PC-9 (cell line): Measurements from ENCODE around the gene PALM. TPM values are rescaled to one million over a fixed set of nuclear protein-coding genes. Genes with fewer than 3 reads are reported as not detected.

Experiments used
- BruUV-seq: library from RNA; stranded (reverse); fragments of 400-500 nt; replicated peaks from 2 replicates; lab custom pipeline; 2021; lab: Mats Ljungman, UMichigan
- CTCF ChIA-PET: fragments of 300-600 bp; sonication (Branson Sonifier 250); formaldehyde crosslinking; loops from one replicate; lab custom pipeline; 2022; ENCODE audit warnings: antibody characterized with exemption; lab: Charles Lee
- POLR2A ChIA-PET: fragments of 300-600 bp; sonication (Branson Sonifier 250); formaldehyde crosslinking; loops from one replicate; lab custom pipeline; 2022; ENCODE audit warnings: antibody characterized with exemption; ENCODE audit not compliant: unreplicated experiment; lab: Charles Lee
- DNase-seq, 2 experiments: peaks; one replicate each; pipeline versions ENCODE4 v3.0.0 to v3.0.0-alpha.2; 2015 to 2022; ENCODE audit warnings: mixed read lengths in 1 of 2
- H2AFZ ChIP-seq: fragments of 200-600 bp; sonication (generic); 2 replicates; pipeline ENCODE4 v1.8.1; 2017; ENCODE audit warnings: antibody characterized with exemption
- H3F3A ChIP-seq: fragments of 200-600 bp; sonication (generic); 2 replicates; pipeline ENCODE4 v1.8.1; 2017; ENCODE audit warnings: antibody characterized with exemption, mild to moderate bottlenecking, low read depth; ENCODE audit not compliant: insufficient read depth
- H3K27ac ChIP-seq: fragments of 200-600 bp; sonication (generic); 2 replicates; pipeline ENCODE4 v1.6.1; 2016; ENCODE audit warnings: mixed run types
- H3K27me3 ChIP-seq: fragments of 200-600 bp; sonication (generic); 2 replicates; pipeline ENCODE4 v1.6.1; 2016; ENCODE audit warnings: low read depth, mixed run types; ENCODE audit not compliant: insufficient read depth
- H3K36me3 ChIP-seq: fragments of 200-600 bp; sonication (generic); 2 replicates; pipeline ENCODE4 v1.6.1; 2016; ENCODE audit warnings: low read depth, mixed run types
- H3K4me1 ChIP-seq: fragments of 200-600 bp; sonication (generic); replicated peaks from 2 replicates; pipeline ENCODE4 v1.6.1; 2016; ENCODE audit warnings: mixed run types; ENCODE audit not compliant: insufficient read depth
- H3K4me2 ChIP-seq: fragments of 200-600 bp; sonication (generic); 2 replicates; pipeline ENCODE4 v1.6.1; 2017; ENCODE audit warnings: mixed run types
- H3K4me3 ChIP-seq: fragments of 200-600 bp; sonication (generic); 2 replicates; pipeline ENCODE4 v1.6.1; 2016; ENCODE audit warnings: mixed run types
- H3K79me2 ChIP-seq: fragments of 200-600 bp; sonication (generic); 2 replicates; pipeline ENCODE4 v1.6.1; 2017; ENCODE audit warnings: low read depth, mixed run types
- H3K9me2 ChIP-seq: fragments of 200-600 bp; sonication (generic); 2 replicates; pipeline ENCODE4 v1.8.1; 2017; ENCODE audit warnings: mild to moderate bottlenecking; ENCODE audit not compliant: insufficient read depth
- H3K9me3 ChIP-seq: fragments of 200-600 bp; sonication (generic); 2 replicates; pipeline ENCODE4 v1.8.1; 2016; ENCODE audit warnings: low read depth; ENCODE audit not compliant: insufficient read depth
- H4K20me1 ChIP-seq: fragments of 200-600 bp; sonication (generic); 2 replicates; pipeline ENCODE4 v1.8.1; 2017; ENCODE audit not compliant: insufficient read depth
- EZH2 ChIP-seq: fragments of 200-600 bp; sonication (generic); IDR thresholded peaks from 2 replicates; pipeline ENCODE4 v1.8.0; 2017; ENCODE audit warnings: antibody characterized with exemption, low read depth
- intact Hi-C: fragments of 100-400 bp; cut with micrococcal nuclease; formaldehyde crosslinking; loops from one replicate; pipeline ENCODE4 v1.10.0; 2022; ENCODE audit not compliant: unreplicated experiment
- total RNA-seq: library from RNA; stranded (reverse); gene quantifications from 2 replicates; pipeline ENCODE4 v1.2.3, GENCODE V29; 2021
- TF ChIP-seq, protein P1 (sequence below): fragments of 200-600 bp; sonication (generic); conservative IDR thresholded peaks from 2 replicates; pipeline ENCODE4 v1.6.1; 2017; ENCODE audit warnings: mixed run types, antibody characterized with exemption, mild to moderate bottlenecking, moderate library complexity

The PALM gene
- total RNA-seq, 1 experiment from 2014 or later = 1.8 TPM

DNA sequence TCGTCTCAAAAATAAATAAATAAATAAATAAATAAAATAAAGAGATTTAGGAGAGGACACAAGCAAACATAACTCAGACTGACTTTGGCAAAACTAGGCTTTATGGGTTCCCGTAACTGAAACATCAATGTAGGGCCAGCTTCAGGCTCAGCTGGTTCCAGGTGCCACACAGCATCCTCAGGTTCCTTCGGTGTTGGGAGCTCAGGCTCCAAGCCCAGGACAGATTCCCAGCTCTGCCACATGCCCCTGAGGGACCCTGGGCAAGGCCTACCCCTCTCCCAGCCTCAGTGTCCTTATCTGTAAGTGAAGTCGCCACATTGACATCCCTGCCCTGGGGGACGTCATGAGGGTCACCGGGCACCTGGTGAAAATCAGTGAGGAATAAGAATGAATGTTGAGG lies 60.9 kb downstream of the PALM start:
- H3F3A ChIP-seq = peaks cover 34% of the 10 kb centered on the region; the same call in 1 of the 2 replicates
- POLR2A ChIA-PET = no interaction called here
- H3K9me2 ChIP-seq = no peaks in the 10 kb centered on the region
- no peaks in the 10 kb centered on the region for H3K79me2 ChIP-seq
- H3K27me3 ChIP-seq = no peaks in the 10 kb centered on the region
- H3K9me3 ChIP-seq = no peaks in the 10 kb centered on the region
- H3K27ac ChIP-seq = no peak overlapping the region
- TF ChIP-seq, protein P1, sequence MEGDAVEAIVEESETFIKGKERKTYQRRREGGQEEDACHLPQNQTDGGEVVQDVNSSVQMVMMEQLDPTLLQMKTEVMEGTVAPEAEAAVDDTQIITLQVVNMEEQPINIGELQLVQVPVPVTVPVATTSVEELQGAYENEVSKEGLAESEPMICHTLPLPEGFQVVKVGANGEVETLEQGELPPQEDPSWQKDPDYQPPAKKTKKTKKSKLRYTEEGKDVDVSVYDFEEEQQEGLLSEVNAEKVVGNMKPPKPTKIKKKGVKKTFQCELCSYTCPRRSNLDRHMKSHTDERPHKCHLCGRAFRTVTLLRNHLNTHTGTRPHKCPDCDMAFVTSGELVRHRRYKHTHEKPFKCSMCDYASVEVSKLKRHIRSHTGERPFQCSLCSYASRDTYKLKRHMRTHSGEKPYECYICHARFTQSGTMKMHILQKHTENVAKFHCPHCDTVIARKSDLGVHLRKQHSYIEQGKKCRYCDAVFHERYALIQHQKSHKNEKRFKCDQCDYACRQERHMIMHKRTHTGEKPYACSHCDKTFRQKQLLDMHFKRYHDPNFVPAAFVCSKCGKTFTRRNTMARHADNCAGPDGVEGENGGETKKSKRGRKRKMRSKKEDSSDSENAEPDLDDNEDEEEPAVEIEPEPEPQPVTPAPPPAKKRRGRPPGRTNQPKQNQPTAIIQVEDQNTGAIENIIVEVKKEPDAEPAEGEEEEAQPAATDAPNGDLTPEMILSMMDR = no peak
- no peak for TF ChIP-seq EZH2
- no peaks in the 10 kb centered on the region for H3K4me1 ChIP-seq
- no TSS peak for BruUV-seq
- intact Hi-C loops = loop anchor here (1.0 to 2.0 kb wide), 4 partner anchors 27 to 152 kb away; partner anchors contain the start of gene PTBP1
- no peak overlapping the region for H3K4me3 ChIP-seq
- H4K20me1 ChIP-seq = no peaks in the 10 kb centered on the region
- no peak for DNase-seq
- no peak overlapping the region for H2AFZ ChIP-seq
- no peak overlapping the region for H3K4me2 ChIP-seq
- CTCF ChIA-PET = interaction anchor here (0.6 kb wide), 3 partner anchors 64 to 214 kb away, joined by 3 to 4 read pairs (median 3); no protein-coding TSS in a partner anchor
- H3K36me3 ChIP-seq = no peaks in the 10 kb centered on the region

- H3K9me3 ChIP-seq = no peaks in the 10 kb centered on the region
- TF ChIP-seq EZH2 = no peak
- TF ChIP-seq, protein P1 = peak; percentile 60
- POLR2A ChIA-PET = no interaction called here
- H3K36me3 ChIP-seq = no peaks in the 10 kb centered on the region
- no peaks in the 10 kb centered on the region for H3K79me2 ChIP-seq
- CTCF ChIA-PET = no interaction called here
- no peak overlapping the region for H3K4me2 ChIP-seq
- no peak overlapping the region for H3K27ac ChIP-seq
- peak in 1 of 2 experiments; percentile 55 for DNase-seq
- no peaks in the 10 kb centered on the region for H4K20me1 ChIP-seq
- BruUV-seq = no TSS peak
- H3K4me1 ChIP-seq = no peaks in the 10 kb centered on the region
- no peak overlapping the region for H2AFZ ChIP-seq
- no peaks in the 10 kb centered on the region for H3K9me2 ChIP-seq
- no peaks in the 10 kb centered on the region for H3K27me3 ChIP-seq
- intact Hi-C loops = loop anchor here (2.0 kb wide), 2 partner anchors 25 to 85 kb away; partner anchors contain the start of gene PTBP1
- H3K4me3 ChIP-seq = no peak overlapping the region
- H3F3A ChIP-seq = peaks cover 27% of the 10 kb centered on the region; the same call in 1 of the 2 replicates
These were observed 62.6 kb downstream of the PALM start for GRCh38 chr19:771332-771785.

DNA sequence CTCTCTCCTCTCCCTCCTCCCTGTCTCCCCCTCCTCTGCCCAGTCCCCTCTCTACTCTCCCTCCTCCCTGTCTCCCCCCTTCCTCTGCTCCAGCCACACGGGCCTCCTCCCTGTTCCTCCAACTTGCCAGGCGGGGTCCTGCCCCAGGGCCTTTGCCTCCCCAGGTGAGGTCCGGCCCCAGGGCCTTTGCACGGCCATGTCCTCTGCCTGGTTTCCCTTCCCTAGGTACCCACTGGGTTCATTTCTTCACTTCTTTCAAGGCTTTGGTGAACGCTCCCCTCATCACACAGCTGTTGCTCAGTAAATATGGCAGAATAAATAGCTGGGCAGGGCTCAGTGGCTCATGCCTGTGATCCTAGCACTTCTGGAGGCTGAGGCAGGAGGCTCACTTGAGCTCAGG lies 63.3 kb downstream of the PALM start:
- H3K9me2 ChIP-seq = no peaks in the 10 kb centered on the region
- H3K4me3 ChIP-seq = no peak overlapping the region
- no peak for DNase-seq
- no peaks in the 10 kb centered on the region for H3K4me1 ChIP-seq
- no peaks in the 10 kb centered on the region for H3K79me2 ChIP-seq
- H4K20me1 ChIP-seq = no peaks in the 10 kb centered on the region
- intact Hi-C loops = no loop called here
- peaks cover 27% of the 10 kb centered on the region; the same call in 1 of the 2 replicates for H3F3A ChIP-seq
- no peak for TF ChIP-seq EZH2
- TF ChIP-seq, protein P1 = no peak
- H2AFZ ChIP-seq = no peak overlapping the region
- POLR2A ChIA-PET = no interaction called here
- no peaks in the 10 kb centered on the region for H3K9me3 ChIP-seq
- no TSS peak for BruUV-seq
- CTCF ChIA-PET = no interaction called here
- no peaks in the 10 kb centered on the region for H3K27me3 ChIP-seq
- H3K27ac ChIP-seq = no peak overlapping the region
- H3K36me3 ChIP-seq = no peaks in the 10 kb centered on the region
- no peak overlapping the region for H3K4me2 ChIP-seq
